ENCODE results near the gene CSRP1. TPM values are rescaled to one million over a fixed set of nuclear protein-coding genes. Genes with fewer than 3 reads are reported as not detected.
A peak's percentile ranks its signal among the peaks of the same experiment; 100 is the strongest.

CSRP1 gene
- total RNA-seq, 1 donor from 2014 or later, result 317 TPM

DNA sequence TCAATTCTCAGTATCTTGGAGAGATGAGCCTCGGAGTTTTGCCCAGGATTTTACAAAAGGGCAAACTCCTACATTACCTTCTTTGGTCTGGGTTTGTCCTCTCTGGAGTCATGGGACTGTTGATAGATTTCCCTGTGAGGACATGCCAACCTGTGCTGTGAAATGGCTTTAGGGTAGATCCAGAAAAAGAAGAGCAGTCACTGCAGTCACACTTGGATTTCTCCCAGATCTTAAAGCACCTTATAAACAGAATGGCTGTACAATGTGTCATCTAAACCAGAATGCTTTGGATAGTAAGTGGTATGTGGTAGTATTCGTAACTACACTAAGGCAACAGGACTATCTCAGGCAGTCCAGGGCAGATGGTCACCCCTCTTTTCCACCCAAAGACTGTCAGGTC lies 1.9 kb upstream of the CSRP1 start:
- Histone ChIP-seq H3K9ac (ENCODE audit: low read length) (no peak overlapping the region), H2AFZ (ENCODE audit: low read depth, low read length) (no peak overlapping the region), H3K4me2 (ENCODE audit: low read length) (peak overlapping the region; percentile 15), H3K36me3 (ENCODE audit: insufficient read depth, low read length) (no peaks in the 10 kb centered on the region), H3K79me2 (ENCODE audit: insufficient read depth, low read length) (peaks cover 38% of the 10 kb centered on the region), H4K20me1 (ENCODE audit: insufficient read depth, low read length) (peaks cover 17% of the 10 kb centered on the region), H3K9me3 (ENCODE audit: insufficient read depth, low read depth, low read length) (no peaks in the 10 kb centered on the region), H3K27ac (ENCODE audit: low read depth, low read length) (peak overlapping the region; percentile 1), H3K4me1 (ENCODE audit: insufficient read depth, low read length) (peaks cover 59% of the 10 kb centered on the region), H3K27me3 (ENCODE audit: insufficient read depth, low read length) (no peaks in the 10 kb centered on the region), H3K4me3 (ENCODE audit: insufficient read depth, low read depth, low read length) (no peak overlapping the region)
- H3K27ac Mint-ChIP-seq (ENCODE audit: unreplicated experiment), result no peak overlapping the region
- H3K4me3 Mint-ChIP-seq (ENCODE audit: unreplicated experiment), result peak overlapping the region; percentile 51
- H3K36me3 Mint-ChIP-seq (ENCODE audit: low read depth, unreplicated experiment), result no peaks in the 10 kb centered on the region
- FAIRE-seq, result no peak
- peaks cover 42% of the 10 kb centered on the region for H3K4me1 Mint-ChIP-seq (ENCODE audit: low read depth, unreplicated experiment)
- H3K27me3 Mint-ChIP-seq (ENCODE audit: low read depth, unreplicated experiment), result no peaks in the 10 kb centered on the region
- peak; percentile 76 for DNase-seq (ENCODE audit: low read depth)
- TF ChIP-seq, protein P1, sequence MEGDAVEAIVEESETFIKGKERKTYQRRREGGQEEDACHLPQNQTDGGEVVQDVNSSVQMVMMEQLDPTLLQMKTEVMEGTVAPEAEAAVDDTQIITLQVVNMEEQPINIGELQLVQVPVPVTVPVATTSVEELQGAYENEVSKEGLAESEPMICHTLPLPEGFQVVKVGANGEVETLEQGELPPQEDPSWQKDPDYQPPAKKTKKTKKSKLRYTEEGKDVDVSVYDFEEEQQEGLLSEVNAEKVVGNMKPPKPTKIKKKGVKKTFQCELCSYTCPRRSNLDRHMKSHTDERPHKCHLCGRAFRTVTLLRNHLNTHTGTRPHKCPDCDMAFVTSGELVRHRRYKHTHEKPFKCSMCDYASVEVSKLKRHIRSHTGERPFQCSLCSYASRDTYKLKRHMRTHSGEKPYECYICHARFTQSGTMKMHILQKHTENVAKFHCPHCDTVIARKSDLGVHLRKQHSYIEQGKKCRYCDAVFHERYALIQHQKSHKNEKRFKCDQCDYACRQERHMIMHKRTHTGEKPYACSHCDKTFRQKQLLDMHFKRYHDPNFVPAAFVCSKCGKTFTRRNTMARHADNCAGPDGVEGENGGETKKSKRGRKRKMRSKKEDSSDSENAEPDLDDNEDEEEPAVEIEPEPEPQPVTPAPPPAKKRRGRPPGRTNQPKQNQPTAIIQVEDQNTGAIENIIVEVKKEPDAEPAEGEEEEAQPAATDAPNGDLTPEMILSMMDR (IDR thresholded peaks at IDR 0.05; ENCODE audit: insufficient read depth, low read depth, low read length), result no peak
- TF ChIP-seq EZH2 (IDR thresholded peaks at IDR 0.05; ENCODE audit: insufficient read depth, low read length), result no peak
- no peaks in the 10 kb centered on the region for H3K9me3 Mint-ChIP-seq (ENCODE audit: unreplicated experiment)

DNA sequence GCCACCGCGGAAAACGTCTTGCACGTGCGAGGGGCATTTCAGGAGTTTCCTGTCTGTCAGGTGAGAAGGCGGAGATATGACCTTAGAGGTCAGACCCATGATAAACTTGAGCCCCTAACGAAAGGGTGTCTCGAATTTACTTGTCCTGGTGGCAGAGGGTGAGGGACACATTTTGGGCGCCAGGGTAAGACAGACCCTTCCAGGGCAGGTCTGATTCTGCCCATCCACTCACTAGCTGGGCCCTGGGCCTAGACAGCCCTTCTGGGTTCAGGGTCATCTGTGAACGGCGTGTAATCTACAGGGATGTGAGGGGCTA lies 395 bp upstream of the CSRP1 start:
- H3K79me2 ChIP-seq (ENCODE audit: insufficient read depth, low read length), result peaks cover 53% of the 10 kb centered on the region
- Mint-ChIP-seq H3K4me1 (ENCODE audit: low read depth, unreplicated experiment) (peaks cover 46% of the 10 kb centered on the region), H3K27ac (ENCODE audit: unreplicated experiment) (peak overlapping the region; percentile 72), H3K27me3 (ENCODE audit: low read depth, unreplicated experiment) (no peaks in the 10 kb centered on the region), H3K4me3 (ENCODE audit: unreplicated experiment) (peak overlapping the region; percentile 72), H3K36me3 (ENCODE audit: low read depth, unreplicated experiment) (no peaks in the 10 kb centered on the region), H3K9me3 (ENCODE audit: unreplicated experiment) (no peaks in the 10 kb centered on the region)
- peaks cover 19% of the 10 kb centered on the region for H4K20me1 ChIP-seq (ENCODE audit: insufficient read depth, low read length)
- peak overlapping the region; percentile 99 for H3K4me2 ChIP-seq (ENCODE audit: low read length)
- H3K9ac ChIP-seq (ENCODE audit: low read length), result peak overlapping the region; percentile 93
- no peaks in the 10 kb centered on the region for H3K27me3 ChIP-seq (ENCODE audit: insufficient read depth, low read length)
- peak overlapping the region; percentile 64 for H2AFZ ChIP-seq (ENCODE audit: low read depth, low read length)
- peak overlapping the region; percentile 84 for H3K4me3 ChIP-seq (ENCODE audit: insufficient read depth, low read depth, low read length)
- no peak for FAIRE-seq
- peaks cover 63% of the 10 kb centered on the region for H3K4me1 ChIP-seq (ENCODE audit: insufficient read depth, low read length)
- H3K36me3 ChIP-seq (ENCODE audit: insufficient read depth, low read length), result no peaks in the 10 kb centered on the region
- H3K9me3 ChIP-seq (ENCODE audit: insufficient read depth, low read depth, low read length), result no peaks in the 10 kb centered on the region
- H3K27ac ChIP-seq (ENCODE audit: low read depth, low read length), result peak overlapping the region; percentile 97
- no peak for TF ChIP-seq EZH2 (IDR thresholded peaks at IDR 0.05; ENCODE audit: insufficient read depth, low read length)
- TF ChIP-seq, protein P1 (IDR thresholded peaks at IDR 0.05; ENCODE audit: insufficient read depth, low read depth, low read length), result no peak
- DNase-seq (ENCODE audit: low read depth), result no peak

DNA sequence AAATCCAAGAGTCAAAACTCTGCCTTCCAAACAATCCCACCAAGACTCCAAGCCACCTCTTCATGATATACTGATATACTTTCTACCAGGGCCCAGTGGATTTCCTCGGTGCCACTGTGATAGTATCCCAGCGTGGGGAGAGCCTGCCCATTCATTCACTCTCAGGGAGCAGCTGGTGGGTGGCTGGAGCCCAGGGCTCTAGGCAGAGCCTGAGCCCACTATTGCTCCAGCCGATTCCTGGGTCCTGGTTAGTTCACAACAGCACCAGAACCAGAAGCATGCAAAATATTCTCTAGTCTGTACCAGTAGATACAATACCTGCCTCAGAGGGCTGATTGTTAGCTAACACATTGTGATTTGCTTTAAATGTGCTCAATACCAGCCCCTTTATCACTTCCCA lies 831 bp downstream of the CSRP1 start:
- peaks cover 67% of the 10 kb centered on the region for H3K4me1 ChIP-seq (ENCODE audit: insufficient read depth, low read length)
- Mint-ChIP-seq H3K27ac (ENCODE audit: unreplicated experiment) (peak overlapping the region; percentile 98), H3K4me3 (ENCODE audit: unreplicated experiment) (peak overlapping the region; percentile 89), H3K27me3 (ENCODE audit: low read depth, unreplicated experiment) (no peaks in the 10 kb centered on the region), H3K36me3 (ENCODE audit: low read depth, unreplicated experiment) (no peaks in the 10 kb centered on the region), H3K9me3 (ENCODE audit: unreplicated experiment) (no peaks in the 10 kb centered on the region), H3K4me1 (ENCODE audit: low read depth, unreplicated experiment) (peaks cover 44% of the 10 kb centered on the region)
- peak overlapping the region; percentile 99 for H3K4me2 ChIP-seq (ENCODE audit: low read length)
- H3K4me3 ChIP-seq (ENCODE audit: insufficient read depth, low read depth, low read length), result peak overlapping the region; percentile 84
- H3K79me2 ChIP-seq (ENCODE audit: insufficient read depth, low read length), result peaks cover 65% of the 10 kb centered on the region
- FAIRE-seq (no peak), DNase-seq (ENCODE audit: low read depth) (no peak)
- H3K9ac ChIP-seq (ENCODE audit: low read length), result peak overlapping the region; percentile 93
- no peaks in the 10 kb centered on the region for H3K36me3 ChIP-seq (ENCODE audit: insufficient read depth, low read length)
- H2AFZ ChIP-seq (ENCODE audit: low read depth, low read length), result no peak overlapping the region
- H3K27ac ChIP-seq (ENCODE audit: low read depth, low read length), result peak overlapping the region; percentile 97
- no peaks in the 10 kb centered on the region for H3K27me3 ChIP-seq (ENCODE audit: insufficient read depth, low read length)
- peaks cover 26% of the 10 kb centered on the region for H4K20me1 ChIP-seq (ENCODE audit: insufficient read depth, low read length)
- no peaks in the 10 kb centered on the region for H3K9me3 ChIP-seq (ENCODE audit: insufficient read depth, low read depth, low read length)
- no peak for TF ChIP-seq EZH2 (IDR thresholded peaks at IDR 0.05; ENCODE audit: insufficient read depth, low read length)
- TF ChIP-seq, protein P1 (IDR thresholded peaks at IDR 0.05; ENCODE audit: insufficient read depth, low read depth, low read length), result no peak

Data from astrocyte (in vitro differentiated cells and primary cell).